WTC11 (cell line): Measurements from ENCODE around the gene PPP2R2C.

Source experiments
- ELF4 ChIP-seq: sonication (generic); formaldehyde crosslinking; IDR thresholded peaks from 2 replicates; pipeline ENCODE4 v1.8.1; 2022; ENCODE audit warnings: low read depth, mild to moderate bottlenecking, moderate library complexity, missing genetic modification reagents
- ETV6 ChIP-seq: sonication (generic); formaldehyde crosslinking; IDR thresholded peaks from 2 replicates; pipeline ENCODE4 v1.8.1; 2022; ENCODE audit warnings: mild to moderate bottlenecking, missing genetic modification reagents
- JUN ChIP-seq: sonication (generic); formaldehyde crosslinking; IDR thresholded peaks from 2 replicates; pipeline ENCODE4 v1.8.0; 2023; ENCODE audit warnings: mild to moderate bottlenecking, missing genetic modification reagents
- MXD4 ChIP-seq: fragments of 250-450 bp; sonication (Bioruptor Pico); IDR thresholded peaks from 2 replicates; pipeline ENCODE4 v1.8.0; 2021; ENCODE audit warnings: mild to moderate bottlenecking, moderate library complexity, borderline replicate concordance
- NFYB ChIP-seq: sonication (generic); formaldehyde crosslinking; conservative IDR thresholded peaks from 2 replicates; pipeline ENCODE4 v1.8.0; 2022; ENCODE audit warnings: low read depth, missing genetic modification reagents
- NR2C2 ChIP-seq: sonication (generic); formaldehyde crosslinking; IDR thresholded peaks from 2 replicates; pipeline ENCODE4 v1.8.0; 2022; ENCODE audit warnings: mild to moderate bottlenecking, missing genetic modification reagents
- SP1 ChIP-seq: sonication (generic); formaldehyde crosslinking; conservative IDR thresholded peaks from 2 replicates; pipeline ENCODE4 v1.8.1; 2022; ENCODE audit warnings: missing genetic modification reagents
- TEAD4 ChIP-seq: sonication (generic); formaldehyde crosslinking; IDR thresholded peaks from 2 replicates; pipeline ENCODE4 v1.8.0; 2022; ENCODE audit warnings: mild to moderate bottlenecking, missing genetic modification reagents
- ZNF263 ChIP-seq: sonication (generic); formaldehyde crosslinking; IDR thresholded peaks from 2 replicates; pipeline ENCODE4 v1.8.1; 2022; ENCODE audit warnings: low read depth, mild to moderate bottlenecking, moderate library complexity, missing genetic modification reagents
- TF ChIP-seq, protein P1 (sequence below): fragments of 200-600 bp; IDR thresholded peaks from 2 replicates; pipeline ENCODE4 v1.8.0; 2022; ENCODE audit warnings: antibody characterized with exemption
- TF ChIP-seq, protein P2 (sequence below): fragments of 250-450 bp; sonication (Bioruptor Pico); IDR thresholded peaks from 2 replicates; pipeline ENCODE4 v1.9.0; 2021; ENCODE audit warnings: mild to moderate bottlenecking
- TF ChIP-seq, protein P3 (sequence below): fragments of 250-450 bp; sonication (Bioruptor Pico); IDR thresholded peaks from 2 replicates; pipeline ENCODE4 v1.9.0; 2021; ENCODE audit warnings: mild to moderate bottlenecking
- TF ChIP-seq, protein P4 (sequence below): sonication (generic); formaldehyde crosslinking; IDR thresholded peaks from 2 replicates; pipeline ENCODE4 v1.8.0; 2022; ENCODE audit warnings: mild to moderate bottlenecking, missing genetic modification reagents
- TF ChIP-seq, protein P5 (sequence below): sonication (generic); formaldehyde crosslinking; IDR thresholded peaks from 2 replicates; pipeline ENCODE4 v1.8.1; 2023; ENCODE audit warnings: mild to moderate bottlenecking, moderate library complexity, missing genetic modification reagents

DNA sequence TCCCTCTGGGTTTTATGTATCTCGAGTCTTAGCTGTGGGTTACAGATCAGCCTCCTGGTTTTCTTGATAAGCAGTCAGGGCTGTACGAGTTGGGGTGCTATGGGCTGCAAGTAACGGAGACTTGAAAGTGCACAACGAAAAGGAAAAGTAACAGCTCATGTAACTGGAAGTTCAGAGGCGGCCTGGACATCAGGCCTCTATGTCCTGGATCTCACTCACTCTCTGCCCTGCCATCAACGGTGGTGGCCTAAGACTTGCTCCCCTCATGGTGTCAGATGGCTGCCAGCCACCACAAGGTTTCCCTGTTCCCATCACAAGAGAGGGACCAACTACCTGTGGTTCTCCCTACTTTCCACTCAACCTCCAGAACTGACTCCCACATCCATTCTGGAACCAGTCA lies 4.8 kb downstream of the PPP2R2C start:
- TF ChIP-seq NR2C2 (CRISPR knock-in tag) (no peak), SP1 (no peak), ZNF263 (CRISPR knock-in tag) (no peak), JUN (no peak), NFYB (CRISPR knock-in tag) (no peak), ELF4 (CRISPR knock-in tag) (no peak), TEAD4 (CRISPR knock-in tag) (no peak), ETV6 (CRISPR knock-in tag) (no peak), MXD4 (CRISPR knock-in tag) (no peak)
- TF ChIP-seq, protein P1, sequence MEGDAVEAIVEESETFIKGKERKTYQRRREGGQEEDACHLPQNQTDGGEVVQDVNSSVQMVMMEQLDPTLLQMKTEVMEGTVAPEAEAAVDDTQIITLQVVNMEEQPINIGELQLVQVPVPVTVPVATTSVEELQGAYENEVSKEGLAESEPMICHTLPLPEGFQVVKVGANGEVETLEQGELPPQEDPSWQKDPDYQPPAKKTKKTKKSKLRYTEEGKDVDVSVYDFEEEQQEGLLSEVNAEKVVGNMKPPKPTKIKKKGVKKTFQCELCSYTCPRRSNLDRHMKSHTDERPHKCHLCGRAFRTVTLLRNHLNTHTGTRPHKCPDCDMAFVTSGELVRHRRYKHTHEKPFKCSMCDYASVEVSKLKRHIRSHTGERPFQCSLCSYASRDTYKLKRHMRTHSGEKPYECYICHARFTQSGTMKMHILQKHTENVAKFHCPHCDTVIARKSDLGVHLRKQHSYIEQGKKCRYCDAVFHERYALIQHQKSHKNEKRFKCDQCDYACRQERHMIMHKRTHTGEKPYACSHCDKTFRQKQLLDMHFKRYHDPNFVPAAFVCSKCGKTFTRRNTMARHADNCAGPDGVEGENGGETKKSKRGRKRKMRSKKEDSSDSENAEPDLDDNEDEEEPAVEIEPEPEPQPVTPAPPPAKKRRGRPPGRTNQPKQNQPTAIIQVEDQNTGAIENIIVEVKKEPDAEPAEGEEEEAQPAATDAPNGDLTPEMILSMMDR = no peak
- TF ChIP-seq, protein P2, sequence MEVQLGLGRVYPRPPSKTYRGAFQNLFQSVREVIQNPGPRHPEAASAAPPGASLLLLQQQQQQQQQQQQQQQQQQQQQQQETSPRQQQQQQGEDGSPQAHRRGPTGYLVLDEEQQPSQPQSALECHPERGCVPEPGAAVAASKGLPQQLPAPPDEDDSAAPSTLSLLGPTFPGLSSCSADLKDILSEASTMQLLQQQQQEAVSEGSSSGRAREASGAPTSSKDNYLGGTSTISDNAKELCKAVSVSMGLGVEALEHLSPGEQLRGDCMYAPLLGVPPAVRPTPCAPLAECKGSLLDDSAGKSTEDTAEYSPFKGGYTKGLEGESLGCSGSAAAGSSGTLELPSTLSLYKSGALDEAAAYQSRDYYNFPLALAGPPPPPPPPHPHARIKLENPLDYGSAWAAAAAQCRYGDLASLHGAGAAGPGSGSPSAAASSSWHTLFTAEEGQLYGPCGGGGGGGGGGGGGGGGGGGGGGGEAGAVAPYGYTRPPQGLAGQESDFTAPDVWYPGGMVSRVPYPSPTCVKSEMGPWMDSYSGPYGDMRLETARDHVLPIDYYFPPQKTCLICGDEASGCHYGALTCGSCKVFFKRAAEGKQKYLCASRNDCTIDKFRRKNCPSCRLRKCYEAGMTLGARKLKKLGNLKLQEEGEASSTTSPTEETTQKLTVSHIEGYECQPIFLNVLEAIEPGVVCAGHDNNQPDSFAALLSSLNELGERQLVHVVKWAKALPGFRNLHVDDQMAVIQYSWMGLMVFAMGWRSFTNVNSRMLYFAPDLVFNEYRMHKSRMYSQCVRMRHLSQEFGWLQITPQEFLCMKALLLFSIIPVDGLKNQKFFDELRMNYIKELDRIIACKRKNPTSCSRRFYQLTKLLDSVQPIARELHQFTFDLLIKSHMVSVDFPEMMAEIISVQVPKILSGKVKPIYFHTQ (CRISPR knock-in tag) = no peak
- TF ChIP-seq, protein P3, sequence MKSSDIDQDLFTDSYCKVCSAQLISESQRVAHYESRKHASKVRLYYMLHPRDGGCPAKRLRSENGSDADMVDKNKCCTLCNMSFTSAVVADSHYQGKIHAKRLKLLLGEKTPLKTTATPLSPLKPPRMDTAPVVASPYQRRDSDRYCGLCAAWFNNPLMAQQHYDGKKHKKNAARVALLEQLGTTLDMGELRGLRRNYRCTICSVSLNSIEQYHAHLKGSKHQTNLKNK = no peak
- TF ChIP-seq, protein P4, sequence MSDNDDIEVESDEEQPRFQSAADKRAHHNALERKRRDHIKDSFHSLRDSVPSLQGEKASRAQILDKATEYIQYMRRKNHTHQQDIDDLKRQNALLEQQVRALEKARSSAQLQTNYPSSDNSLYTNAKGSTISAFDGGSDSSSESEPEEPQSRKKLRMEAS = no peak
- TF ChIP-seq, protein P5, sequence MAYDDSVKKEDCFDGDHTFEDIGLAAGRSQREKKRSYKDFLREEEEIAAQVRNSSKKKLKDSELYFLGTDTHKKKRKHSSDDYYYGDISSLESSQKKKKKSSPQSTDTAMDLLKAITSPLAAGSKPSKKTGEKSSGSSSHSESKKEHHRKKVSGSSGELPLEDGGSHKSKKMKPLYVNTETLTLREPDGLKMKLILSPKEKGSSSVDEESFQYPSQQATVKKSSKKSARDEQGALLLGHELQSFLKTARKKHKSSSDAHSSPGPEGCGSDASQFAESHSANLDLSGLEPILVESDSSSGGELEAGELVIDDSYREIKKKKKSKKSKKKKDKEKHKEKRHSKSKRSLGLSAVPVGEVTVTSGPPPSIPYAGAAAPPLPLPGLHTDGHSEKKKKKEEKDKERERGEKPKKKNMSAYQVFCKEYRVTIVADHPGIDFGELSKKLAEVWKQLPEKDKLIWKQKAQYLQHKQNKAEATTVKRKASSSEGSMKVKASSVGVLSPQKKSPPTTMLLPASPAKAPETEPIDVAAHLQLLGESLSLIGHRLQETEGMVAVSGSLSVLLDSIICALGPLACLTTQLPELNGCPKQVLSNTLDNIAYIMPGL = no peak
